Left lung (tissue), 10 donors: Measurements from ENCODE around the gene C2orf81. TPM values are rescaled to one million over a fixed set of nuclear protein-coding genes. Genes with fewer than 3 reads are reported as not detected.
"Not testable (repeated sequence)": the region's sequence is repeated elsewhere in the genome, so short reads cannot be mapped to it uniquely, and the experiment has no call there.

ENCODE experiments used
- ATAC-seq: fragments of 200-7000 bp; cut with Tn5 transposase; one replicate; pipeline ENCODE4 v1.9.1; 2020; ENCODE audit warnings: moderate library complexity
- DNase-seq, 4 donors: peaks; one replicate each; pipeline ENCODE4 v3.0.0-alpha.2; 2013 to 2020
- H3K27ac ChIP-seq, 2 donors: fragments of 200-600 bp; sonication (generic) in 1 of 2; one replicate each; pipeline versions ENCODE4 v1.5.0 to v1.8.0; 2020 to 2021
- H3K27me3 ChIP-seq, 2 donors: fragments of 200-600 bp; sonication (generic) in 1 of 2; one replicate each; pipeline versions ENCODE4 v1.5.0 to v1.8.0; 2020 to 2021
- H3K36me3 ChIP-seq, 2 donors: fragments of 200-600 bp; sonication (generic) in 1 of 2; one replicate each; pipeline versions ENCODE4 v1.5.0 to v1.8.0; 2020 to 2021
- H3K4me1 ChIP-seq, 2 donors: fragments of 200-600 bp; one replicate each; pipeline ENCODE4 v1.8.0; 2021
- H3K4me3 ChIP-seq, 2 donors: fragments of 200-600 bp; sonication (generic) in 1 of 2; one replicate each; pipeline versions ENCODE4 v1.5.0 to v1.8.0; 2020 to 2021; ENCODE audit warnings: mild to moderate bottlenecking in 1 of 2
- H3K9me3 ChIP-seq, 2 donors: fragments of 200-600 bp; sonication (generic) in 1 of 2; one replicate each; pipeline versions ENCODE4 v1.5.0 to v1.8.0; 2020 to 2021
- CTCF ChIP-seq, 2 donors: fragments of 200-600 bp; sonication (generic) in 1 of 2; IDR thresholded peaks; one replicate each; pipeline versions ENCODE4 v1.5.0 to v1.8.0; 2021; ENCODE audit warnings: antibody characterized with exemption in 2 of 2
- intact Hi-C, 2 donors: fragments of 100-400 bp; cut with DNase I; formaldehyde crosslinking; loops; one replicate each; pipeline versions ENCODE4 v1.11.2 to v1.14.2; 2022
- polyA plus RNA-seq, 6 donors: library from polyadenylated mRNA; unstranded; fragments of 120-200 nt; gene quantifications; one replicate each; pipeline ENCODE4 v1.2.1, GENCODE V29; 2013; ENCODE audit not compliant: insufficient read length in 6 of 6
- total RNA-seq, 2 donors: library from RNA; stranded (reverse); fragmentation: NEBNext Ultra II Directional; extraction: Animal tissue kit (Norgen Biotek cat#: 25700); gene quantifications; one replicate each; pipeline ENCODE4 v1.2.1, GENCODE V29; 2021
- donor health status: DM: no; HTN: yes; CAD: no.
- donor health status: DM: no; HTN: no; CAD: no.

C2orf81 gene
- total and polyA plus RNA-seq, 8 donors = 2.8 to 5.7 (median 5.0) TPM

GRCh38 chr2:74450570-74451190 is 29.3 kb upstream of the C2orf81 start:
- Histone ChIP-seq H3K36me3 (no peaks in the 10 kb centered on the region), H3K27ac (no peak overlapping the region), H3K4me1 (peaks cover 5 to 6% of the 10 kb centered on the region in 2 donors), H3K4me3 (no peak overlapping the region), H3K27me3 (no peaks in the 10 kb centered on the region), H3K9me3 (no peaks in the 10 kb centered on the region)
- intact Hi-C loops = no loop called here
- TF ChIP-seq CTCF (IDR thresholded peaks at IDR 0.05) = no peak
- ATAC-seq (no peak), DNase-seq (no peak)

GRCh38 chr2:74448771-74449170 is 27.4 kb upstream of the C2orf81 start:
- no peak overlapping the region for H3K4me3 ChIP-seq
- DNase-seq = no peak
- no peaks in the 10 kb centered on the region for H3K9me3 ChIP-seq
- H3K4me1 ChIP-seq = no peaks in the 10 kb centered on the region
- H3K27me3 ChIP-seq = peaks cover 0 to 9% of the 10 kb centered on the region in 2 donors
- intact Hi-C loops = no loop called here
- ATAC-seq = no peak
- no peak overlapping the region for H3K27ac ChIP-seq
- H3K36me3 ChIP-seq = no peaks in the 10 kb centered on the region
- no peak for TF ChIP-seq CTCF (IDR thresholded peaks at IDR 0.05)

GRCh38 chr2:74447230-74447999 is 26.0 kb upstream of the C2orf81 start:
- H3K4me1 ChIP-seq = no peaks in the 10 kb centered on the region
- peaks cover 0 to 22% of the 10 kb centered on the region in 2 donors for H3K27me3 ChIP-seq
- no peaks in the 10 kb centered on the region for H3K36me3 ChIP-seq
- ATAC-seq = no peak
- TF ChIP-seq CTCF (IDR thresholded peaks at IDR 0.05) = no peak
- no peak for DNase-seq
- no peak overlapping the region for H3K4me3 ChIP-seq
- H3K27ac ChIP-seq = no peak overlapping the region
- intact Hi-C loops = no loop called here
- H3K9me3 ChIP-seq = no peaks in the 10 kb centered on the region

GRCh38 chr2:74444498-74445318 is 23.3 kb upstream of the C2orf81 start:
- H3K9me3 ChIP-seq = no peaks in the 10 kb centered on the region
- no peak overlapping the region for H3K4me3 ChIP-seq
- no peak for TF ChIP-seq CTCF (IDR thresholded peaks at IDR 0.05)
- H3K27ac ChIP-seq = no peak overlapping the region
- peaks cover 3 to 24% of the 10 kb centered on the region in 2 donors for H3K4me1 ChIP-seq
- intact Hi-C loops = no loop called here
- peaks cover 5 to 49% of the 10 kb centered on the region in 2 donors for H3K27me3 ChIP-seq
- no peak for ATAC-seq
- no peaks in the 10 kb centered on the region for H3K36me3 ChIP-seq
- DNase-seq = no peak

- H3K9me3 ChIP-seq, H3K36me3 ChIP-seq, intact Hi-C loops, ATAC-seq, DNase-seq: not testable (repeated sequence)
- H3K27ac ChIP-seq = peak overlapping the region; percentile 77 to 81
- peak overlapping the region in 1 of 2 donors; percentile 50 for H3K4me3 ChIP-seq
- H3K4me1 ChIP-seq = peaks cover 5 to 37% of the 10 kb centered on the region in 2 donors
- H3K27me3 ChIP-seq = peaks cover 5 to 61% of the 10 kb centered on the region in 2 donors
These were observed 21.3 kb upstream of the C2orf81 start for GRCh38 chr2:74442483-74443297.
